ENCODE measurements around the gene ELMOD1.

GRCh38 chr11:107567739-107568335 is 23.1 kb upstream of the ELMOD1 start:
- TF ChIP-seq POLR2A (IDR thresholded peaks at IDR 0.05) (no peak), CTCF (IDR thresholded peaks at IDR 0.05 in 8 of 11, conservative IDR thresholded peaks at IDR 0.05 in 3 of 11) (no peak), POLR2AphosphoS5 (IDR thresholded peaks at IDR 0.05) (no peak)

Measured in spleen (tissue), 7 donors.